ENCODE data around the gene PTCH1.
A peak's percentile ranks its signal among the peaks of the same experiment; 100 is the strongest.

The PTCH1 gene

DNA sequence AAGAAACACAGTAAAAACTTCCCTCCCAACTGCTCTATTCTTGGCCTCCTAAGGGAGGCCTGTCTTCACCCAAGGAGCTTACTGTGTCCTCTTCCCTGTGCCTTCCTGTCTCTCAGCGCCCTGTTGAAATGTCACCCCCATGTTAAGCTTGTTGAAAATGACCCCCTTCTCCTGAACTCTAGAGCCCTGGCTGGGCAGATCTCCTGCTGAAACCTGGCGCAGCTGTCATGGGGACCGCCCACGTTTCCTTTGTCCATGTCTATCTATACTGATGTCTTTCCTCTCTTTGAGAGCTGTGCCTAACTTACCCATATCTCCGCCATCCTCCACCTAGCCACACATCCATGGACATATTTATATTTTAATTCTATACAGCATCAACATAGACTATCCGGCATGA lies 33.3 kb downstream of the PTCH1 start:
- WGBS, 2 experiments (ENCODE audit: insufficient coverage in 2 of 2): 96 to 97% methylated on average over 5 of the region's 6 CpGs
- Histone ChIP-seq H3K4me3 (ENCODE audit: extremely low read depth, insufficient read depth, low read length, poor library complexity, severe bottlenecking) (no peak overlapping the region), H3K4me1 (ENCODE audit: control insufficient read depth, insufficient read depth, low read length, poor library complexity, severe bottlenecking) (no peaks in the 10 kb centered on the region), H3K9me3 (ENCODE audit: control insufficient read depth, low read length) (no peaks in the 10 kb centered on the region), H3K27ac (ENCODE audit: low read depth, low read length, severe bottlenecking) (no peak overlapping the region), H3K36me3 (ENCODE audit: control insufficient read depth, insufficient read depth, low read length) (peaks cover 44% of the 10 kb centered on the region)

DNA sequence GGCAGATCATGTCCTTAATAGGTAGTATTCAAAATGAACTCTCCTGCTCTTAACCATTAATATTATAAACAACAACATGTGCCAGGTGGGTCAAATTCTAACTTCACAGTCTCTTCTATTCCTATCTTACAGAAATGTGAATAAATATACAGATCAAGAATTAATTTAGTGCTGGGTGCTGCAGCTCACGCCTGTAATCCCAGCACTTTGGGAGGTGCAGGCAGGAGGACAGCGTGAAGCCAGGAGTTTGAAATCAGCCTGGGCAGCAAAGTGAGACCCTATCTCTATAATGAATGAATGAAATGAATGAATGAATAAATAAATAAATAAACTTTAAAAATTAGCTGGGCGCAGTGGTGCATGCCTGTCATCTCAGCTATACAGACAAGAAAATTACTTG lies 34.1 kb downstream of the PTCH1 start:
- Histone ChIP-seq H3K4me3 (ENCODE audit: extremely low read depth, insufficient read depth, low read length, poor library complexity, severe bottlenecking) (no peak overlapping the region), H3K36me3 (ENCODE audit: control insufficient read depth, insufficient read depth, low read length) (peaks cover 46% of the 10 kb centered on the region), H3K27ac (ENCODE audit: low read depth, low read length, severe bottlenecking) (no peak overlapping the region), H3K4me1 (ENCODE audit: control insufficient read depth, insufficient read depth, low read length, poor library complexity, severe bottlenecking) (no peaks in the 10 kb centered on the region), H3K9me3 (ENCODE audit: control insufficient read depth, low read length) (no peaks in the 10 kb centered on the region)
- 85% methylated on average over 2 of the region's 3 CpGs; no CpG with 5 or more reads in 1 of the 2 experiments for WGBS, 2 experiments (ENCODE audit: insufficient coverage in 2 of 2)

DNA sequence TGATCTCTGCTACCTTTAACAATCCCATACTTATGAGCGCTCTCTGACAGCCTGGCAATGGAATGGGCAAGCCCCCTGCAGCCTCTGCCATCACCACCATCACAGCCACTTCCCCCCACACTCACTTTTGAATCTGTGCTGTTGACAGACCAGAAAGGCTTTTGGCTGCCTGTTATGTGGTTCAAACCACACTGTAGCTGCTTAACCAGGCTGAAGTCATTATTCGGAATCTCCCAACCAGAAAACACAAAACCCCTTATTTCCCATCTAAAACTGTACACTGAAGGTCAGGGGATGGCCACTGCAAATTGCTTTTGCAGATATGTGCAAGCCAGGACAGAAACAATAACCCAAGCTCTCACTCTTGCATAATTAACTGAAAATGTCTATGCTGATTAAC lies 35.8 kb downstream of the PTCH1 start:
- Histone ChIP-seq H3K4me1 (ENCODE audit: control insufficient read depth, insufficient read depth, low read length, poor library complexity, severe bottlenecking) (no peaks in the 10 kb centered on the region), H3K9me3 (ENCODE audit: control insufficient read depth, low read length) (no peaks in the 10 kb centered on the region), H3K4me3 (ENCODE audit: extremely low read depth, insufficient read depth, low read length, poor library complexity, severe bottlenecking) (no peak overlapping the region), H3K27ac (ENCODE audit: low read depth, low read length, severe bottlenecking) (no peak overlapping the region), H3K36me3 (ENCODE audit: control insufficient read depth, insufficient read depth, low read length) (peaks cover 59% of the 10 kb centered on the region)
- WGBS, 2 experiments (ENCODE audit: insufficient coverage in 2 of 2): 83 to 100% methylated on average over 1 to 2 of the region's 2 CpGs

DNA sequence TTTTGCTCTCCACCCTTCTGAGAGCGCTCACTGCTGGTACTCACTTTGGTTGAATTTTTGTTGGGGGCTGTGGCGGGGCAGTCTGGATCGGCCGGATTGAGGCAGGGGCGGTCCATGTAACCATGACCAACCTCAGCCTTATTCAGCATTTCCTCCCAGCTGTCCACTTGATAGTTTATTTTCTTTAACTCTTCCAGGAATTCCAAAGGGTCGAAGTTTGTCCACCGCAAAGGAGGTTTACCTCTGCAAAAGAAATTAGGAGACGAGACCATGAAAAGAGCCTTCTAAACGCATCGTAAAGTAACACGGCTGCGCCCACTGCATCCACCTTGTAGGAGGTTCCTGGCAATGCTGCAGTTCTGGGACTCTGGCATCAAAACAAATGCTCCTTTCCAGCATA lies 36.4 kb downstream of the PTCH1 start:
- Histone ChIP-seq H3K4me3 (ENCODE audit: extremely low read depth, insufficient read depth, low read length, poor library complexity, severe bottlenecking) (no peak overlapping the region), H3K27ac (ENCODE audit: low read depth, low read length, severe bottlenecking) (no peak overlapping the region), H3K9me3 (ENCODE audit: control insufficient read depth, low read length) (no peaks in the 10 kb centered on the region), H3K4me1 (ENCODE audit: control insufficient read depth, insufficient read depth, low read length, poor library complexity, severe bottlenecking) (no peaks in the 10 kb centered on the region), H3K36me3 (ENCODE audit: control insufficient read depth, insufficient read depth, low read length) (peaks cover 62% of the 10 kb centered on the region)
- 88 to 94% methylated on average over 8 to 9 of the region's 12 CpGs for WGBS, 2 experiments (ENCODE audit: insufficient coverage in 2 of 2)

DNA sequence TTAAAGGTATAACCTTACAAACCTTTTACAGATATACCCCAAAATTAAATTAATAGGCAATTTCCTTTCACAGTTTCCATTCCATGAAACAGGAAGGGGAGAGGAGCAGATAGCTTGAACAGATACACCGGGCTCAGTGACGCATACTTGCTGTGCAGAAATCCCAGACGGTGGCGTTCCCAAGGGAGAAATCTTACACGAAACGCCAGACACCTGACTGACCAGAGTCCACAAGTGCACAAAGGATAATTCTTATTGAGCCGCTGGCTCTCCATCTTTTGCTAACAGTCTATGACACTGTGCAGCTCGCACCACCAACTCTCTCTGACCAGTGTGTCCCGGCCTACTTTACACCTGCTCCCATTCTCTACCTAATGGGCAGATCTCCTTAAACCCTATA lies 37.4 kb downstream of the PTCH1 start:
- WGBS, 2 experiments (ENCODE audit: insufficient coverage in 2 of 2): 98% methylated on average over 9 of the region's 9 CpGs
- peaks cover 72% of the 10 kb centered on the region for H3K36me3 ChIP-seq (ENCODE audit: control insufficient read depth, insufficient read depth, low read length)
- H3K9me3 ChIP-seq (ENCODE audit: control insufficient read depth, low read length): no peaks in the 10 kb centered on the region
- no peak overlapping the region for H3K27ac ChIP-seq (ENCODE audit: low read depth, low read length, severe bottlenecking)
- H3K4me3 ChIP-seq (ENCODE audit: extremely low read depth, insufficient read depth, low read length, poor library complexity, severe bottlenecking): no peak overlapping the region
- no peaks in the 10 kb centered on the region for H3K4me1 ChIP-seq (ENCODE audit: control insufficient read depth, insufficient read depth, low read length, poor library complexity, severe bottlenecking)

- Histone ChIP-seq H3K27ac (ENCODE audit: low read depth, low read length, severe bottlenecking) (peak overlapping the region; percentile 57), H3K36me3 (ENCODE audit: control insufficient read depth, insufficient read depth, low read length) (peaks cover 82% of the 10 kb centered on the region), H3K4me1 (ENCODE audit: control insufficient read depth, insufficient read depth, low read length, poor library complexity, severe bottlenecking) (no peaks in the 10 kb centered on the region), H3K9me3 (ENCODE audit: control insufficient read depth, low read length) (no peaks in the 10 kb centered on the region), H3K4me3 (ENCODE audit: extremely low read depth, insufficient read depth, low read length, poor library complexity, severe bottlenecking) (no peak overlapping the region)
- 69 to 74% methylated on average over 5 of the region's 5 CpGs for WGBS, 2 experiments (ENCODE audit: insufficient coverage in 2 of 2)
These were observed 38.4 kb downstream of the PTCH1 start for GRCh38 chr9:95478335-95478734.

DNA sequence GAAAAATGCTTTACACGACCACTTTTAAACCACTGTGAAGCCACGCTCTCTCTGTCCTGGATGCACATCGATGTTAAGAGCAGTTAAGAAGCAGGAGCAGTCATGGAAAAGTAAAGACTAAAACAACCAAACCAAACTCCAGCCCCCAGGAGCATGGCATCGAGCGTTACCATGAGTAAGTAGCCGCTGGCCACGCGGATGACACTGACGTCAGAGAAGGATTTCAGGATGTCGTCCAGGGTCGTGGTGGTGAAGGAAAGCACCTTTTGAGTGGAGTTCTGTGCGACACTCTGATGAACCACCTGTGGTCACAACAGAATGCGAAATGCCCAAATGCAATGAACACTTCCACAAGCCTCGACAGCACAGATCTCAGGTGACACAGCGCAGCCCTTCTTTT lies 38.9 kb downstream of the PTCH1 start:
- no peak overlapping the region for H3K27ac ChIP-seq (ENCODE audit: low read depth, low read length, severe bottlenecking)
- H3K36me3 ChIP-seq (ENCODE audit: control insufficient read depth, insufficient read depth, low read length): peaks cover 83% of the 10 kb centered on the region

GRCh38 chr9:95477441-95477840 lies 39.3 kb downstream of the PTCH1 start:
- Histone ChIP-seq H3K9me3 (ENCODE audit: control insufficient read depth, low read length) (no peaks in the 10 kb centered on the region), H3K27ac (ENCODE audit: low read depth, low read length, severe bottlenecking) (no peak overlapping the region), H3K4me1 (ENCODE audit: control insufficient read depth, insufficient read depth, low read length, poor library complexity, severe bottlenecking) (no peaks in the 10 kb centered on the region), H3K4me3 (ENCODE audit: extremely low read depth, insufficient read depth, low read length, poor library complexity, severe bottlenecking) (no peak overlapping the region), H3K36me3 (ENCODE audit: control insufficient read depth, insufficient read depth, low read length) (peaks cover 84% of the 10 kb centered on the region)
- 83 to 86% methylated on average over 9 to 10 of the region's 11 CpGs for WGBS, 2 experiments (ENCODE audit: insufficient coverage in 2 of 2)

More for the DNA sequence above, 38.9 kb downstream of the PTCH1 start:
- Histone ChIP-seq H3K4me3 (ENCODE audit: extremely low read depth, insufficient read depth, low read length, poor library complexity, severe bottlenecking) (no peak overlapping the region), H3K9me3 (ENCODE audit: control insufficient read depth, low read length) (no peaks in the 10 kb centered on the region), H3K4me1 (ENCODE audit: control insufficient read depth, insufficient read depth, low read length, poor library complexity, severe bottlenecking) (no peaks in the 10 kb centered on the region)
- WGBS, 2 experiments (ENCODE audit: insufficient coverage in 2 of 2): 90 to 93% methylated on average over 14 of the region's 15 CpGs

GRCh38 chr9:95468791-95469190 lies 48.0 kb downstream of the PTCH1 start:
- no peak overlapping the region for H3K27ac ChIP-seq (ENCODE audit: low read depth, low read length, severe bottlenecking)
- H3K4me1 ChIP-seq (ENCODE audit: control insufficient read depth, insufficient read depth, low read length, poor library complexity, severe bottlenecking): peaks cover 6% of the 10 kb centered on the region
- H3K4me3 ChIP-seq (ENCODE audit: extremely low read depth, insufficient read depth, low read length, poor library complexity, severe bottlenecking): no peak overlapping the region
- no peaks in the 10 kb centered on the region for H3K9me3 ChIP-seq (ENCODE audit: control insufficient read depth, low read length)
- peaks cover 95% of the 10 kb centered on the region for H3K36me3 ChIP-seq (ENCODE audit: control insufficient read depth, insufficient read depth, low read length)
- WGBS, 2 experiments (ENCODE audit: insufficient coverage in 2 of 2): 96 to 98% methylated on average over 18 to 19 of the region's 19 CpGs

- Histone ChIP-seq H3K36me3 (ENCODE audit: control insufficient read depth, insufficient read depth, low read length) (peaks cover 84% of the 10 kb centered on the region), H3K4me1 (ENCODE audit: control insufficient read depth, insufficient read depth, low read length, poor library complexity, severe bottlenecking) (peaks cover 39% of the 10 kb centered on the region), H3K9me3 (ENCODE audit: control insufficient read depth, low read length) (no peaks in the 10 kb centered on the region), H3K27ac (ENCODE audit: low read depth, low read length, severe bottlenecking) (no peak overlapping the region), H3K4me3 (ENCODE audit: extremely low read depth, insufficient read depth, low read length, poor library complexity, severe bottlenecking) (no peak overlapping the region)
- 100% methylated on average over 1 of the region's 4 CpGs; no CpG with 5 or more reads in 1 of the 2 experiments for WGBS, 2 experiments (ENCODE audit: insufficient coverage in 2 of 2)
These were observed 51.7 kb downstream of the PTCH1 start for GRCh38 chr9:95465115-95465514.

- 77 to 78% methylated on average over 15 to 17 of the region's 21 CpGs for WGBS, 2 experiments (ENCODE audit: insufficient coverage in 2 of 2)
- H3K4me1 ChIP-seq (ENCODE audit: control insufficient read depth, insufficient read depth, low read length, poor library complexity, severe bottlenecking): peaks cover 48% of the 10 kb centered on the region
- peaks cover 83% of the 10 kb centered on the region for H3K36me3 ChIP-seq (ENCODE audit: control insufficient read depth, insufficient read depth, low read length)
- no peaks in the 10 kb centered on the region for H3K9me3 ChIP-seq (ENCODE audit: control insufficient read depth, low read length)
- H3K4me3 ChIP-seq (ENCODE audit: extremely low read depth, insufficient read depth, low read length, poor library complexity, severe bottlenecking): peak overlapping the region; percentile 6
- peak overlapping the region; percentile 87 for H3K27ac ChIP-seq (ENCODE audit: low read depth, low read length, severe bottlenecking)
These were observed 53.4 kb downstream of the PTCH1 start for GRCh38 chr9:95463148-95464060.
